Tracheal epithelial cell (primary cell): Measurements from ENCODE around the gene DAGLB. TPM values are rescaled to one million over a fixed set of nuclear protein-coding genes. Genes with fewer than 3 reads are reported as not detected.

Experiments used
- total RNA-seq: library from RNA; depleted of rRNA; stranded (reverse); fragments of >200 nt; gene quantifications from 2 replicates; pipeline ENCODE4 v1.2.1, GENCODE V29; 2014

The DAGLB gene
- 18.6 and 22.0 TPM in 2 replicates for total RNA-seq

GRCh38 chr7:6447581-6448199 lies at the start of gene DAGLB:
Gene DAGLB (minus strand): TSS chr7:6447954. CDS start chr7:6447842, 112 bp downstream.

Other genes starting within 250 kb of the DAGLB start
- gene CYTH3, start 175.3 kb downstream of the DAGLB start, total RNA-seq: 13.6 and 28.0 TPM in 2 replicates
- 37.1 and 44.8 TPM in 2 replicates for gene FAM220A, start 99.0 kb downstream of the DAGLB start, total RNA-seq
- 96.6 and 97.4 TPM in 2 replicates for gene RAC1, start 73.4 kb downstream of the DAGLB start, total RNA-seq
- 70.1 and 94.5 TPM in 2 replicates for gene KDELR2, start 36.2 kb upstream of the DAGLB start, total RNA-seq
- 0.24 TPM in 1 of 2 replicates, not detected in the other for gene GRID2IP, start 103.5 kb upstream of the DAGLB start, total RNA-seq
- 52.8 and 96.1 TPM in 2 replicates for gene ZDHHC4, start 129.5 kb upstream of the DAGLB start, total RNA-seq
- 7.5 and 8.3 TPM in 2 replicates for gene INTS15, start 142.1 kb upstream of the DAGLB start, total RNA-seq
- 0.85 and 2.2 TPM in 2 replicates for gene ZNF853, start 167.7 kb upstream of the DAGLB start, total RNA-seq
- gene ZNF316, start 189.4 kb upstream of the DAGLB start, total RNA-seq: 15.6 and 19.0 TPM in 2 replicates